GM12878 (cell line): ENCODE measurements around the gene SLC19A3.

Experiments
- CBX5 ChIP-seq: sonication (generic); IDR thresholded peaks from 2 replicates; pipeline ENCODE4 v1.6.1; 2016; ENCODE audit warnings: low read depth, moderate library complexity, mild to moderate bottlenecking, inconsistent platforms
- CHD2 ChIP-seq: IDR thresholded peaks from 2 replicates; pipeline ENCODE4 v1.6.1; 2011; ENCODE audit warnings: low read depth, low read length, improper control_type of control experiment, borderline replicate concordance
- EP300 ChIP-seq, 2 experiments: fragments of 150-350 bp in 1 of 2; IDR thresholded peaks; 2 replicates each; pipeline ENCODE4 v1.6.1; 2011 to 2012; ENCODE audit warnings: low read depth in 2 of 2, low read length in 2 of 2, borderline replicate concordance in 1 of 2, improper control_type of control experiment in 1 of 2, inconsistent platforms in 1 of 2; ENCODE audit not compliant: control insufficient read depth in 1 of 2
- EZH2 ChIP-seq: IDR thresholded peaks from 2 replicates; pipeline ENCODE4 v1.6.1; 2012; ENCODE audit warnings: low read depth, mild to moderate bottlenecking, control low read depth, inconsistent platforms, low read length, borderline replicate concordance; ENCODE audit not compliant: control insufficient read depth
- POLR2A ChIP-seq: IDR thresholded peaks from 2 replicates; pipeline ENCODE4 v1.6.1; 2011; ENCODE audit warnings: low read depth, mild to moderate bottlenecking, low read length
- TAF1 ChIP-seq: IDR thresholded peaks from 2 replicates; pipeline ENCODE4 v1.6.1; 2011; ENCODE audit warnings: mild to moderate bottlenecking, low read depth, low read length, borderline replicate concordance
- YY1 ChIP-seq: IDR thresholded peaks from 2 replicates; pipeline ENCODE4 v1.6.1; 2011; ENCODE audit warnings: low read depth, mild to moderate bottlenecking, low read length
- ZNF274 ChIP-seq: IDR thresholded peaks from one replicate; pipeline ENCODE4 v1.8.0; 2011; ENCODE audit not compliant: insufficient read length, insufficient read depth
- TF ChIP-seq, protein P1 (sequence below), 3 experiments: IDR thresholded peaks in 2 of 3; conservative IDR thresholded peaks in 1 of 3; 2 replicates each; pipeline ENCODE4 v1.5.1; 2011; ENCODE audit warnings: low read depth in 3 of 3, low read length in 3 of 3, mild to moderate bottlenecking in 3 of 3, control low read depth in 2 of 3, moderate library complexity in 2 of 3, inconsistent platforms in 1 of 3, mixed read lengths in 1 of 3; ENCODE audit not compliant: control insufficient read depth in 2 of 3, insufficient read depth in 1 of 3; ENCODE audit errors: extremely low read depth in 1 of 3
- TF ChIP-seq, protein P2 (sequence below): IDR thresholded peaks from 2 replicates; pipeline ENCODE4 v1.6.1; 2011; ENCODE audit warnings: low read depth, low read length, improper control_type of control experiment, borderline replicate concordance
- TF ChIP-seq, protein P3 (sequence below): fragments of 450-650 bp; IDR thresholded peaks from 2 replicates; pipeline ENCODE4 v1.6.1; 2017; ENCODE audit warnings: mild to moderate bottlenecking, moderate library complexity
- TF ChIP-seq, protein P4 (sequence below): IDR thresholded peaks from 2 replicates; pipeline ENCODE4 v1.6.1; 2012; ENCODE audit warnings: low read depth, low read length, improper control_type of control experiment
- TF ChIP-seq, protein P5 (sequence below): fragments of 450-650 bp; formaldehyde crosslinking; IDR thresholded peaks from 2 replicates; pipeline ENCODE4 v1.4.0; 2020; ENCODE audit warnings: mild to moderate bottlenecking, moderate library complexity

DNA sequence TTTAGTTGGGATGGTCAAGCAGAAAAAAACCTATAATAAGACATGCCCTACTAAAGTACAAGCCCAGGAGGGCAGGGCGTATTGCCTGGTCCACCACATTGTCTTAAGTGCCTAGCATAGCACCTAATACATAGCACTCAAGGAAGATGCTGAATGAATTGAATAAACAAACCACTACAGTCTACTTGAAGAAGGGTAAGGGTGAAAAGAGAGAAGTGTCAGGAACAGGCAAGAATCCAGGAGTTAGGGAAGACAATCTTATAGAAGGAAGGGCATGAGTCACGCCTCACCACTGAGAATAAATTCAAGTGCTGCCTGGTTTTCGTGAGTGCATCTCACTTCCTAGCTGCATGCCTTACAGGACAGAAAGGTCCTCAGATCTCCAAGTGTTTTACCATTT lies 13.9 kb downstream of the SLC19A3 start:
- TF ChIP-seq, protein P1, sequence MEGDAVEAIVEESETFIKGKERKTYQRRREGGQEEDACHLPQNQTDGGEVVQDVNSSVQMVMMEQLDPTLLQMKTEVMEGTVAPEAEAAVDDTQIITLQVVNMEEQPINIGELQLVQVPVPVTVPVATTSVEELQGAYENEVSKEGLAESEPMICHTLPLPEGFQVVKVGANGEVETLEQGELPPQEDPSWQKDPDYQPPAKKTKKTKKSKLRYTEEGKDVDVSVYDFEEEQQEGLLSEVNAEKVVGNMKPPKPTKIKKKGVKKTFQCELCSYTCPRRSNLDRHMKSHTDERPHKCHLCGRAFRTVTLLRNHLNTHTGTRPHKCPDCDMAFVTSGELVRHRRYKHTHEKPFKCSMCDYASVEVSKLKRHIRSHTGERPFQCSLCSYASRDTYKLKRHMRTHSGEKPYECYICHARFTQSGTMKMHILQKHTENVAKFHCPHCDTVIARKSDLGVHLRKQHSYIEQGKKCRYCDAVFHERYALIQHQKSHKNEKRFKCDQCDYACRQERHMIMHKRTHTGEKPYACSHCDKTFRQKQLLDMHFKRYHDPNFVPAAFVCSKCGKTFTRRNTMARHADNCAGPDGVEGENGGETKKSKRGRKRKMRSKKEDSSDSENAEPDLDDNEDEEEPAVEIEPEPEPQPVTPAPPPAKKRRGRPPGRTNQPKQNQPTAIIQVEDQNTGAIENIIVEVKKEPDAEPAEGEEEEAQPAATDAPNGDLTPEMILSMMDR (IDR thresholded peaks at IDR 0.05 in 2 of 3, conservative IDR thresholded peaks at IDR 0.05 in 1 of 3; ENCODE audit: control insufficient read depth in 2 of 3, extremely low read depth in 1 of 3, insufficient read depth in 1 of 3, low read depth in 3 of 3, low read length in 3 of 3), result no peak
- TF ChIP-seq CBX5 (no peak), YY1 (no peak), ZNF274 (no peak), EZH2 (no peak), TAF1 (no peak), POLR2A (no peak), EP300 (IDR thresholded peaks at IDR 0.05; ENCODE audit: borderline replicate concordance in 1 of 2, control insufficient read depth in 1 of 2, low read depth in 2 of 2, low read length in 2 of 2) (no peak), CHD2 (no peak)
- TF ChIP-seq, protein P2, sequence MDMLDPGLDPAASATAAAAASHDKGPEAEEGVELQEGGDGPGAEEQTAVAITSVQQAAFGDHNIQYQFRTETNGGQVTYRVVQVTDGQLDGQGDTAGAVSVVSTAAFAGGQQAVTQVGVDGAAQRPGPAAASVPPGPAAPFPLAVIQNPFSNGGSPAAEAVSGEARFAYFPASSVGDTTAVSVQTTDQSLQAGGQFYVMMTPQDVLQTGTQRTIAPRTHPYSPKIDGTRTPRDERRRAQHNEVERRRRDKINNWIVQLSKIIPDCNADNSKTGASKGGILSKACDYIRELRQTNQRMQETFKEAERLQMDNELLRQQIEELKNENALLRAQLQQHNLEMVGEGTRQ, result no peak
- TF ChIP-seq, protein P3, sequence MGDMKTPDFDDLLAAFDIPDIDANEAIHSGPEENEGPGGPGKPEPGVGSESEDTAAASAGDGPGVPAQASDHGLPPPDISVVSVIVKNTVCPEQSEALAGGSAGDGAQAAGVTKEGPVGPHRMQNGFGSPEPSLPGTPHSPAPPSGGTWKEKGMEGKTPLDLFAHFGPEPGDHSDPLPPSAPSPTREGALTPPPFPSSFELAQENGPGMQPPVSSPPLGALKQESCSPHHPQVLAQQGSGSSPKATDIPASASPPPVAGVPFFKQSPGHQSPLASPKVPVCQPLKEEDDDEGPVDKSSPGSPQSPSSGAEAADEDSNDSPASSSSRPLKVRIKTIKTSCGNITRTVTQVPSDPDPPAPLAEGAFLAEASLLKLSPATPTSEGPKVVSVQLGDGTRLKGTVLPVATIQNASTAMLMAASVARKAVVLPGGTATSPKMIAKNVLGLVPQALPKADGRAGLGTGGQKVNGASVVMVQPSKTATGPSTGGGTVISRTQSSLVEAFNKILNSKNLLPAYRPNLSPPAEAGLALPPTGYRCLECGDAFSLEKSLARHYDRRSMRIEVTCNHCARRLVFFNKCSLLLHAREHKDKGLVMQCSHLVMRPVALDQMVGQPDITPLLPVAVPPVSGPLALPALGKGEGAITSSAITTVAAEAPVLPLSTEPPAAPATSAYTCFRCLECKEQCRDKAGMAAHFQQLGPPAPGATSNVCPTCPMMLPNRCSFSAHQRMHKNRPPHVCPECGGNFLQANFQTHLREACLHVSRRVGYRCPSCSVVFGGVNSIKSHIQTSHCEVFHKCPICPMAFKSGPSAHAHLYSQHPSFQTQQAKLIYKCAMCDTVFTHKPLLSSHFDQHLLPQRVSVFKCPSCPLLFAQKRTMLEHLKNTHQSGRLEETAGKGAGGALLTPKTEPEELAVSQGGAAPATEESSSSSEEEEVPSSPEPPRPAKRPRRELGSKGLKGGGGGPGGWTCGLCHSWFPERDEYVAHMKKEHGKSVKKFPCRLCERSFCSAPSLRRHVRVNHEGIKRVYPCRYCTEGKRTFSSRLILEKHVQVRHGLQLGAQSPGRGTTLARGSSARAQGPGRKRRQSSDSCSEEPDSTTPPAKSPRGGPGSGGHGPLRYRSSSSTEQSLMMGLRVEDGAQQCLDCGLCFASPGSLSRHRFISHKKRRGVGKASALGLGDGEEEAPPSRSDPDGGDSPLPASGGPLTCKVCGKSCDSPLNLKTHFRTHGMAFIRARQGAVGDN, result no peak
- TF ChIP-seq, protein P4, sequence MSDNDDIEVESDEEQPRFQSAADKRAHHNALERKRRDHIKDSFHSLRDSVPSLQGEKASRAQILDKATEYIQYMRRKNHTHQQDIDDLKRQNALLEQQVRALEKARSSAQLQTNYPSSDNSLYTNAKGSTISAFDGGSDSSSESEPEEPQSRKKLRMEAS, result no peak
- TF ChIP-seq, protein P5, sequence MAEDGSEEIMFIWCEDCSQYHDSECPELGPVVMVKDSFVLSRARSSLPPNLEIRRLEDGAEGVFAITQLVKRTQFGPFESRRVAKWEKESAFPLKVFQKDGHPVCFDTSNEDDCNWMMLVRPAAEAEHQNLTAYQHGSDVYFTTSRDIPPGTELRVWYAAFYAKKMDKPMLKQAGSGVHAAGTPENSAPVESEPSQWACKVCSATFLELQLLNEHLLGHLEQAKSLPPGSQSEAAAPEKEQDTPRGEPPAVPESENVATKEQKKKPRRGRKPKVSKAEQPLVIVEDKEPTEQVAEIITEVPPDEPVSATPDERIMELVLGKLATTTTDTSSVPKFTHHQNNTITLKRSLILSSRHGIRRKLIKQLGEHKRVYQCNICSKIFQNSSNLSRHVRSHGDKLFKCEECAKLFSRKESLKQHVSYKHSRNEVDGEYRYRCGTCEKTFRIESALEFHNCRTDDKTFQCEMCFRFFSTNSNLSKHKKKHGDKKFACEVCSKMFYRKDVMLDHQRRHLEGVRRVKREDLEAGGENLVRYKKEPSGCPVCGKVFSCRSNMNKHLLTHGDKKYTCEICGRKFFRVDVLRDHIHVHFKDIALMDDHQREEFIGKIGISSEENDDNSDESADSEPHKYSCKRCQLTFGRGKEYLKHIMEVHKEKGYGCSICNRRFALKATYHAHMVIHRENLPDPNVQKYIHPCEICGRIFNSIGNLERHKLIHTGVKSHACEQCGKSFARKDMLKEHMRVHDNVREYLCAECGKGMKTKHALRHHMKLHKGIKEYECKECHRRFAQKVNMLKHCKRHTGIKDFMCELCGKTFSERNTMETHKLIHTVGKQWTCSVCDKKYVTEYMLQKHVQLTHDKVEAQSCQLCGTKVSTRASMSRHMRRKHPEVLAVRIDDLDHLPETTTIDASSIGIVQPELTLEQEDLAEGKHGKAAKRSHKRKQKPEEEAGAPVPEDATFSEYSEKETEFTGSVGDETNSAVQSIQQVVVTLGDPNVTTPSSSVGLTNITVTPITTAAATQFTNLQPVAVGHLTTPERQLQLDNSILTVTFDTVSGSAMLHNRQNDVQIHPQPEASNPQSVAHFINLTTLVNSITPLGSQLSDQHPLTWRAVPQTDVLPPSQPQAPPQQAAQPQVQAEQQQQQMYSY (CRISPR knock-in tag), result no peak
